ENCODE measurements around the gene APOL3.
"Not testable (repeated sequence)": the region's sequence is repeated elsewhere in the genome, so short reads cannot be mapped to it uniquely, and the experiment has no call there.

Gene APOL3

DNA sequence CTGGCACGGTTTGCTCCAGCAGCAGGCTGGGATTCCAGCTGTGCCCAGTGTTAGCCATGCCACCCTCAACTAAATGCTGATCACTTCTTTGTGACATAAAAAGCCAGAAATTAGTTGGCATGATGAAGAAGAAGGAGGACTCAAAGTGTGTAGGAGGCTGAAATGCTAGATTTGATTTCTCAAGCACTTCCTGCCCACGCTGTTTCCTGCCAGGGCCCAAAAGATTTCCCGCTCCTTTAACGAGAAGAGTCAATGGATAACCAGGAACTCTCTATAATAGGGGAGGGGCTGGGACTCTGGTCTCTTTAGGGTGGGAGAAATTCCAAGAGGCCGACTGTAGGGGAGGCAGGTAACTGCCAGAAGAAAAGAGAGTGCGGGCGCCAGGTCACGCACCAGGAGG is 26.4 kb downstream of the APOL3 start:
- DNase-seq (ENCODE audit: low spot score): no peak

DNA sequence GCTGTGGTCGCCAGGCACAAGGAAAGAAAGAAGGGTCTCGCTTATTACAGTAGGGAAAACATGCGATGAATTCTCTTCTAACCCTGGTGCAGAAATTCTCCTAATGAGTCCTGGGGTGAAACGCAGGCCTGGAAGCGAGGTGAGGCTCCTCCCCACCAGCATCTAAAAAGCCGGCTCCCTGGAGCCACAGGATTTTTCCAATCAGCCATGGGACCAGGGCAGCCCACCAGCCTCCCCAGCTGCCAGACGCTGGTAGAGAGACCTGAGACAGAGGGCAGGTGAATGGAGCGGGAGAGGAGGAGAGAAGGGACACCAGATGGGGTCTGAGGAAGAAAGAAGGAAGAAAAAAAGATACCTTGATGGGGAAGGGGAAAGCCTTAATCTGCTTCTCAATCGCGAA is 28.6 kb downstream of the APOL3 start:
- DNase-seq (ENCODE audit: low spot score): no peak

DNA sequence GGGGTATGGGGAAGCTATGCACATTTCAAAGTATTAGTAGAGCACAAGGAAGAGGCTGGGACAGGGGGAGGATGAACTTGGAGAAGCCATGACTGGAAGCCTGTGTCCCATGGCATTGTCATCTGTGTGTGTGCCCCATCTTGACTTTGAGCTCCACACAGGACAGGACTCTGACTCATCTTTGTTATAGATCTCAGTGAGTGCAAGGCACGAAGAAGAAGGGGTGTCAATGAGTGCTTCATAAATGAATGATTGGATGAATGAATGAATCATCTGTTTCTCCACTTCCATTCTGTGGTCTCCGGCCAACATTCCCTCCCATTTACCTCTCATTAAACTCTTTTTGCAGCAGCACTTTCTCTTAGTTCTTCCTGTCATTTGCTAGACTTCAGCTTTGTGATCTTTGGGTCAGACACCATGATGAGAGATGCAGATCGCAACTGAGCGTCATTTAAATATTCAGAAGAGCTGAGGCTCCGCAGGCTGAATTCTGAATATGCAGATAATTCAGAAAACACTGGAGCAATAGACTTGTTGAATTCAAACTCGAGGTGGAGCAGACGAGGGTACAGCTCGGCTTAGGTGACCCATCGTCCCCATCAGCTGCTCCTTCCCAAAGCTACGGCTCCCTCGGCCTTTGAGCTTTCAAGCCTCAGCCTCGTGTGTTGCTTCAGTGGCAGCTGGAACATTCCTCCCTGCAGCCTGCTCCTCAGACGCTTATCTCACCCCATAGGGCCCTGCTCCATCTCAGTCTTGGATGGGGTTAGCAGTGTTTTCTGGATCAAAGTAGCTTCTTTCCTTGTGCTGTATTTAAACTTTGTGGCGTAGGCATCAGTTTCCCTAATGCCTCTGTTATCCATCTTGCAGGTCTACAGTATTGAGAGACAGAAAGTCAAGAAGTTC is 30.8 kb downstream of the APOL3 start:
- no peak for DNase-seq (ENCODE audit: low spot score)

GRCh38 chr22:36129071-36129470 is 31.5 kb downstream of the APOL3 start:
- no peak for DNase-seq (ENCODE audit: low spot score)

- DNase-seq (ENCODE audit: low spot score): no peak
Measured at GRCh38 chr22:36125994-36126531, 34.5 kb downstream of the APOL3 start.

DNA sequence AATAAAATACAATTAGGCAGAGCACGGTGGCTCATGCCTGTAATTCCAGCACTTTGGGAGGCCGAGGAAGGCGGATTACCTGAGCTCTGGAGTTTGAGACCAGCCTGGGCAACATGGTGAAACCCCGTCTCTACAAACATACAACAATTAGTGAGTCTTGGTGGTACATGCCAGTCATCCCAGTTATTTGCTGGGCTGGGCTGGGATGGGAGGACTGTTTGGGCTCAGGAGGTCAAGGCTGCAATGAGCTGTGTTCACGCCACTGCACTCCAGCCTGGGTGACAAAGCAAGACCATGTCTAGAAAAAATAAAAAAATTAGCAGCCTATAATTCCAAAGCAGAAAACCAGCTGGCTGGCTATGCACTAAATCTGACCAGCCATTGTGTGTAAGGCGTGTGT is 35.1 kb downstream of the APOL3 start:
- no peak for DNase-seq (ENCODE audit: low spot score)

DNA sequence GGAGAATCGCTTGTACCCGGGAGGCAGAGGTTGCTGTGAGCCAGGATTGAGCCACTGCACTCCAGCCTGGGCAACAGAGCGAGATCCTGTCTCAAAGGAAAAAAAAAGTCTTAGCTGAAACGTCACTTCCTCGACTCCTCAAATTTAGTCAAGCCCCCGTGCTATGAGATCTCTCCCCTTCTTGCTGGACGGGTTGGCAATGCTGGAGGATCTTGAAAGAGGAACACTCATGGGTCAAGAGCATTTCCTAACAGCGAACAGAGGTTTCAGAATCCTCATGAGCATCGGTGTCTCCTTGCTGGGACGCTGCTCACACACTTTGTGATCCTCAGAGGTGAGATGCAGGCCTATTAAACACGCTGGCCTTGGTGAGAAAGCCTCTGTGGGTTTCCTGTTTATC is 35.9 kb downstream of the APOL3 start:
- no peak for DNase-seq (ENCODE audit: low spot score)

GRCh38 chr22:36123673-36124630 is 36.6 kb downstream of the APOL3 start:
- DNase-seq (ENCODE audit: low spot score): peak; percentile 94

DNA sequence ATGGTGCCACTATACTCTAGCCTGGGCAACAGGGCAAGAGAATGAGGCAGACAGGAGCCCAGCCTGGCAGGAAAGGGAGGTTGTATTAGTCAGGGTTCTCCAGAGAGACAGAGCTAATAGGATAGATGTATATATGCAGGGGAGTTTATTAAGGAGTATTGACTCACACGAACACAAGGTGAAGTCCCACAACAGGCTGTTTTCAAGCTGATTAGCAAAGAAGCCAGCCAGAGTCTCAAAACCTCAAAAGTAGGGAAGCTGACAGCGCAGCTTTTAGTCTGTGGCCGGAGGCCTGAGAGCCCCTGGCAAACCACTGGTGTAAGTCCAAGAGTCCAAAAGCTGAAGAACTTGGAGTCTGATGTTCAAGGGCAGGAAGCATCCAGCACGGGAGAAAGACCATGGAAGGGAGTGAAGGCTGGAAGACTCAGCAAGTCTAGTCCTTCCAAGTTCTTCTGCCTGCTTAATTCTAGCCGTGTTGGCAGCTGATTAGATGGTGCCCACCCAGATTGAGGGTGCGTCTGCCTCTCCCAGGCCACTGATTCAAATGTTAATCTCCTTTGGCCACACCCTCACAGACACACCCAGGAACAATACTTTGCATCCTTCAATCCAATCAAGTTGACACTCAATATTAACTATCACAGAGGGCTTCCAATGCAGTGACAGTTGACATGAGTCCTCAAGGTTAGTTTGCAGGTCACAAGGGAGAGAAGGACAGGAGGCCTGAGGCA is 39.8 kb downstream of the APOL3 start:
- DNase-seq (ENCODE audit: low spot score): not testable (repeated sequence)

DNA sequence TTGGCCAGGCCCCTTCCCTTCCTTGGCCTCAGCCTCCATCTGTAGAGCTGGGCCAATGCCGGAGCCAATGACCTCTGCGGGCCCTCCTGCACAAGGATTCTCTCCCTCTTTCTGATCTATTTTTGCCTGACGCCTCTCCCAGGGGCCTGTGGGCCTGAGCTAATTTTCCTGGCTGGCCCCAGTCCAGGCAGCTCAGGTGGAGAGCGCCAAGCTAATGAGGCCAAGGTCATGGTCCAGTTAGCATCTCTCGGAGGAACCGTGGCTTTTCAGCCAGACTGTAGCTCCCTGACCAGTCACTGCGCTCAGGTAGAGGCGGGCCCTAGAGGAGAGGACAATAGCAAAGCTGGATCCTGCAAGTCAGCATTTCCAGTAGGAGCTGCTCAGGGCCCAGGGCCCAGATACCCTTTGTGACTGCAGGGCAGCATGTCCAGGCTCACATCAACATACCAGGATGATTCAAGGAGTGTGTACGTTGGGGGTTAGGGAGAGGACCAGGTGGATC is 43.5 kb downstream of the APOL3 start:
- DNase-seq (ENCODE audit: low spot score): no peak

GRCh38 chr22:36116127-36116526 is 44.4 kb downstream of the APOL3 start:
- no peak for DNase-seq (ENCODE audit: low spot score)

DNA sequence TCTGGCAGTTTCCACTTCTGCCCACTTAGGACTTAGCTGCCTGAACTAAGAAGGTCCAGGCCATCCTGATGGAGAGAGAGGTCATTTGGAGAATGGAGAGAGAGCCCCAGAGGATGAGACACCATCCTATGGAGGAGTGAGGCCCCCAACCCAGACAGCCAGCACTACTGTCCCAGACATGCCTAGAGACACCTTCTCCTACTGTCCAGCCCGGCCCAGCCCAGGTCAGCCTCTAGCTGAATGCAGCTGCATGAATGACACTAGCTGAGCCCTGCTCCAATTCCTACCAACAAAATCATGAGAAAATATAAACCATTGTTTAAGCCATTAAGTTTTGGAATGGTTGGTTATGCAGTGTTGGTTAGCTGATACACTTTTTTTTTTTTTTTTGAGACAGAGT is 47.4 kb downstream of the APOL3 start:
- DNase-seq (ENCODE audit: low spot score): no peak

GRCh38 chr22:36111316-36111715 is 49.2 kb downstream of the APOL3 start:
- DNase-seq (ENCODE audit: low spot score): no peak

DNA sequence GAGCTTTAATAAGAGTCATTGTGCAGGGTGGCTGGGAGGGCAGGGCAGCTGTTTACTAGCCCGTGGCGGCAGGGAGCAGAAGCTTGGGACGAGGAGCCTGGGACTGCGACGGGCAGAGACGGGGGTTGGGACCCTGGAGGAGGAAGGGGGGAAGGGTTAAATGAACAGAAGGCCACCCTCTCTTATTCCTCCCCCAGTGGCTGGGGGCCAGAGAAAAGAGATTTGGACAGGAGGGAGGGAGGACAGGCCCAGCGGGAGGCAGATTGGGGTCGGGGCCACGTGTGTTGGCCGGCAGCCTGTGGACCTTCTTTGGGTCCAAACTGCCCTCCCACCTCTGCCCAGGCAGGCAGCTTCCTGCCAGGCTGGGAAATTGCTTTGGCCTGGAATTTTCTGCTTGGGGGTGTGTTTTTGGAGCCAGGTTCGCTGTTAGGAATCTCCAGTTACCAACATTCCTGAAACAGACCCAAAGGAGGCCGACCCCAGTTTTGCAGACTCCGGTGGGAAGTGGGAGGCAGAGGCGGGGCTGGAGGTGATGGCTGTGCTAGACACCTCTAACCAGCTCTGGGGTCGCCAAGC is 50.2 kb downstream of the APOL3 start:
- no peak for DNase-seq (ENCODE audit: low spot score)

GRCh38 chr22:36107436-36107835 is 53.1 kb downstream of the APOL3 start:
- no peak for DNase-seq (ENCODE audit: low spot score)

GRCh38 chr22:36106910-36107309 is 53.6 kb downstream of the APOL3 start:
- DNase-seq (ENCODE audit: low spot score): no peak

DNA sequence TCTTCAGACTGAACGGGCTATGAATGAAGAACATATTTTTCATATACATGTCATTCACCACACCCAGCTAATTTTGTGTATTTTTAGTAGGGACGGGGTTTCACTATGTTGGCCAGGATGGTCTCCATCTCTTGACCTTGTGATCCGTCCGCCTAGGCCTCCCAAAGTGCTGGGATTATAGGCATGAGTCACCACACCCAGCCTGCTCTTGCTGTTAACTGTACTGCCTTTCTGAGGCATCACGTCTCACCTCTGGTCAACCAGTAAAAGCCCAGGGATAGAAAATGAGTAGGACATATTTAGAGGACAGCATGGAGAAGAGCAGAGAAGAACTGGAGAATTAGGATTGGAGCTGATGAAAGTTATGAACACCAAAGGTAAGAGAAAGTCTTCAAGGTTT is 55.6 kb downstream of the APOL3 start:
- DNase-seq (ENCODE audit: low spot score): no peak

DNA sequence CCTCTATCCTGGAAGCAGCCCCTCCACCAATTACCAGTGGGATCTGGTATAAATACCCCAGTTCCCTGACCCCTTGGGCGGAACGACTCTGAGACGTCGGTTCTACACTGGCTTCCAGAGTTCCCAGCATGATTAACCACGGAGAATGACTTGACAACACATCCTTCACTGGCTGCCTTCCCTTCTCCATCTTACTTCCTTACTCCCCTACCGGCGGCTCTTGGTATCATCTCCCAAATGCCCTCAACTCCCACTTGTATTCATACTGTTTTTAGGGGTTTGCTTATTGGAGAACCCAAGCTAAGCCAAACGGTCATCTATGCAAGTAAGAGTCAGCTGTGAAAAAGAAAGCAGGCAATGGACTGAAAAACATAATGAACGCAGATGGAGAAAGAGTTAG is 56.1 kb downstream of the APOL3 start:
- no peak for DNase-seq (ENCODE audit: low spot score)

- no peak for DNase-seq (ENCODE audit: low spot score)
Measured at GRCh38 chr22:36103891-36104290, 56.7 kb downstream of the APOL3 start.

GRCh38 chr22:36102995-36103394 is 57.6 kb downstream of the APOL3 start:
- no peak for DNase-seq (ENCODE audit: low spot score)

- DNase-seq (ENCODE audit: low spot score): no peak
Measured at GRCh38 chr22:36101756-36102155, 58.8 kb downstream of the APOL3 start.

Data from CD4-positive, alpha-beta T cell treated with Interleukin-6 at 100 ng/mL for 8 hours (primary cell).